ENCODE data around the gene FANK1.
"Not testable (repeated sequence)": the region's sequence is repeated elsewhere in the genome, so short reads cannot be mapped to it uniquely, and the experiment has no call there.

The FANK1 gene, protein sequence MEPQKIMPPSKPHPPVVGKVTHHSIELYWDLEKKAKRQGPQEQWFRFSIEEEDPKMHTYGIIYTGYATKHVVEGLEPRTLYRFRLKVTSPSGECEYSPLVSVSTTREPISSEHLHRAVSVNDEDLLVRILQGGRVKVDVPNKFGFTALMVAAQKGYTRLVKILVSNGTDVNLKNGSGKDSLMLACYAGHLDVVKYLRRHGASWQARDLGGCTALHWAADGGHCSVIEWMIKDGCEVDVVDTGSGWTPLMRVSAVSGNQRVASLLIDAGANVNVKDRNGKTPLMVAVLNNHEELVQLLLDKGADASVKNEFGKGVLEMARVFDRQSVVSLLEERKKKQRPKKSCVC

DNA sequence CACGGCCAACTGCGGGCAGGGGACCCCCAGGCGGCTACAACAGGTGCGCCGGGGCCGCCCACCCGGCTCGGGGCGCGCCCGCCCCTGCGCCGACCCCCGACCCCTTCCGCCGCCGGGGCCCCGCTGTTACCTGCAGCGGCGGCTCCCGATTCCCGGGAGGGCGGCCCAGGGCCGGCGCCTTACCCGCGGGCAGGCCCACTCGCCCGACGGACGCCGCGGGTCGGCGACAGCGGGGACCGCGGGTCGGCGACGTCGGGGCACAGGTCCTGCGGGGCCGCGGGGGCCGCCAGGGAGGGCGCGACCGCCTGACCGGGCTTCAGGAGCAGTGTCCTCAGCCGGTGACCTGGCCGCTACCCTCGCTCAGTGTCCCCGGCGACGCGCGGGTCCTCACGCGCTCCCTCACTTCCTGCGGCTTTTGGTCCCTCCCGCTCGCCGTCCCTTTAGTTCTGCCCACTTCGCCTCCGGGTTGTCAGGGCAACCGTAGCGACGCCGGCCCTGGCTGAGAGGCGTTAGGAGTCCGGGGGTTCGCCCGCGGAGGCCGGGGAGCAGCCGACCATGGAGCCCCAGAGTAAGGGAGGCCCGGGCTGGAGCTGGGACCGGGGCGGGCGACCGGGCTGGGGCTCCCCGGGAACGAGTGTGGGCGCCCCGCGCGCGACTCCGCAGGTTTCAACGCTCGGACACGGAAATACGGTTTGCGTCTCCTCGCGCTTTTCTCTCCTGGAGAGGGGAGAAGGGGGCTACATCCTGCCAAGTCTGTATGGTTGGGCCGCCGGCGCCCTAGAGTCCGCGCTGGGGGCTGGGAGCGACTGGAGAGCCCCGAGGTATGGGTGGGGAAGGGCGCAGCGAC is at the start of gene FANK1:
FANK1 (plus strand) TSS at position 477 of the 847 bp plus-strand sequence; CDS start at position 556, 79 bp downstream.
- ATAC-seq (peak; percentile 80), DNase-seq (peak; percentile 83)
- H3K36me3 Mint-ChIP-seq (ENCODE audit: low read depth); H3K9me3 Mint-ChIP-seq; H3K27me3 Mint-ChIP-seq: not testable (repeated sequence)
- peaks cover 23% of the 10 kb centered on the region for H3K4me1 Mint-ChIP-seq
- peak within 1 kb of the TSS; percentile 92 for H3K27ac Mint-ChIP-seq
- H3K4me3 Mint-ChIP-seq = peak within 1 kb of the TSS; percentile 84

DNA sequence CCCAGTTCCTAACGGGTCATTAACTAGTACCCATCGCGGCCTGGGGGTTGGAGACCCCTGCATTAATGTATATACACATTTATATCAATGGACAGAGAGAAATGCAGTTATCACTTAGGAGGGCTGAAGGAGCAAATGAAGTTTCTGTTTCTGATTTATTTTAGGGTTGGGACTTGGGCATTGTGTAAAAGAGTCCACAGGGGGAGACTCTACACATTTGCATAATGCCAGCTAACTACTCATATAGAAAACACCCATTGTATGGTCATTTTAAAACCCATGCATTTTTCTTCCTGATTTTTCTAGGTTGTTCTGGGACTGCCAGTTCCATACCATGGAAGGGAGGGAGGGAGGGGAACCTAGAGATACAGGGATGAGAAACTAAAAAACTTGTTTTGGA is 49.5 kb upstream of the FANK1 start:
- no peaks in the 10 kb centered on the region for H3K9me3 Mint-ChIP-seq
- ATAC-seq (no peak), DNase-seq (no peak)
- H3K27me3 Mint-ChIP-seq = no peaks in the 10 kb centered on the region
- no peak overlapping the region for H3K27ac Mint-ChIP-seq
- H3K36me3 Mint-ChIP-seq (ENCODE audit: low read depth) = peaks cover 17% of the 10 kb centered on the region
- H3K4me1 Mint-ChIP-seq = no peaks in the 10 kb centered on the region
- H3K4me3 Mint-ChIP-seq = no peak overlapping the region

DNA sequence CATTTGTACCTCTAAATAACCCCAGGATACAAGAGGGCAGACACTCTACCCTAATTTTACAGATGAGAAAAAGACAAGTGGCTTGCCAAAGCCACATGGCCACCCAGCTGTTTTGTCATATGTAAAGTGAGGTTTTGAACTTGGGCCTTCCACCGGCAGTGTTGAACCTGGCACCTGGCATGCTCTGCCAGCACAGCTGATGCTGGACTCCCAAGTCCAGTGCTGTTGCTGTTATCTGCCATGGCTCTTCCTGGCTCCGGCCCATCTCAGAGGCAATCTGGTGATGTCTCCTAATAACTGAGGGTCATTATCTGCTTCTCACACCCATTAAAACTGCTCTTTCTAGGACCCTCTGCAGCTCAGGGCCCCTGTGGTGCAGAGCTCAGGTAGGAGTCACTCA is 48.0 kb upstream of the FANK1 start:
- Mint-ChIP-seq H3K4me1 (no peaks in the 10 kb centered on the region), H3K4me3 (no peak overlapping the region), H3K27me3 (no peaks in the 10 kb centered on the region), H3K9me3 (no peaks in the 10 kb centered on the region), H3K36me3 (ENCODE audit: low read depth) (peaks cover 20% of the 10 kb centered on the region), H3K27ac (no peak overlapping the region)
- DNase-seq = no peak
- no peak for ATAC-seq

DNA sequence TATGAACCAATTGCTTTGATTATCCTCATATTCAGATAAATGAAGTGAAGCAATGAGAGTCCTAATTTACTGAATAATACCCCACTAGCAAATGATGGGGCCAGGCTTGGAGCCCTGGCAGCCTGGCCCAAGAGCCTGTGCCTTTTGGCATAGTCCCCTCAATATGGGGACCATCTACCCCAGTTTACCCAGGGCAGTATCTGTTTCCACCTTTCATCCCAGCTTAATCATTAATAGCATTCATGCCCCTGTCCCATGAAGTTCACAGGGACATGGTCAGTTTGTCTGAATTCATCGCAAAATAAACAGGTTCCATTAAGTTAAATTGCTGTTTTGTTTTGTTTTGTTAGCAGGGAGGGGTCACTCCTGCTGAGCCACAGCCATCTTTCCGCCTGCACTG is 47.5 kb upstream of the FANK1 start:
- peaks cover 20% of the 10 kb centered on the region for H3K36me3 Mint-ChIP-seq (ENCODE audit: low read depth)
- no peak overlapping the region for H3K27ac Mint-ChIP-seq
- no peaks in the 10 kb centered on the region for H3K27me3 Mint-ChIP-seq

DNA sequence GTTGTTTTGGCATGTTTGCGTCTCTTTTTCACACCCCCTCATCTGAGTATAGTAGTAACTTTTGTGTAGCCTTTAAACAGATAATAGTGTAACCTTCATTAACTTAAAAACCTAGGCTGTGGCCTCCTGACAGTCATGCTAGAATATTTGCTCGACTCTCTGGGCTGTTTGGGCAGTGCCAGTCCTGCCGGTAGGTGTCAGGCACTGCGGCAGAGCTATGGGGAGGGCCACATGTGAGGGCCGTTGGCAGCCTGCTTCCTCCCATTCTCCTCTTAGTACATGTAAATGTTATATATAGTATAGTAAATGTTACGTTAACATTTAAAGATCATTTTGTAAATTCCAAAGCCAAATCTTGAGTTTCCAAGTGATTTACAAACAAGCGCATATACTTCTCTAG is 46.9 kb upstream of the FANK1 start:
- DNase-seq (no peak), ATAC-seq (no peak)
- Mint-ChIP-seq H3K27me3 (no peaks in the 10 kb centered on the region), H3K4me1 (no peaks in the 10 kb centered on the region), H3K27ac (no peak overlapping the region), H3K36me3 (ENCODE audit: low read depth) (peaks cover 22% of the 10 kb centered on the region), H3K9me3 (no peaks in the 10 kb centered on the region), H3K4me3 (no peak overlapping the region)

More for the DNA sequence above, 47.5 kb upstream of the FANK1 start:
- no peak overlapping the region for H3K4me3 Mint-ChIP-seq
- no peaks in the 10 kb centered on the region for H3K4me1 Mint-ChIP-seq
- ATAC-seq (no peak), DNase-seq (no peak)
- no peaks in the 10 kb centered on the region for H3K9me3 Mint-ChIP-seq

DNA sequence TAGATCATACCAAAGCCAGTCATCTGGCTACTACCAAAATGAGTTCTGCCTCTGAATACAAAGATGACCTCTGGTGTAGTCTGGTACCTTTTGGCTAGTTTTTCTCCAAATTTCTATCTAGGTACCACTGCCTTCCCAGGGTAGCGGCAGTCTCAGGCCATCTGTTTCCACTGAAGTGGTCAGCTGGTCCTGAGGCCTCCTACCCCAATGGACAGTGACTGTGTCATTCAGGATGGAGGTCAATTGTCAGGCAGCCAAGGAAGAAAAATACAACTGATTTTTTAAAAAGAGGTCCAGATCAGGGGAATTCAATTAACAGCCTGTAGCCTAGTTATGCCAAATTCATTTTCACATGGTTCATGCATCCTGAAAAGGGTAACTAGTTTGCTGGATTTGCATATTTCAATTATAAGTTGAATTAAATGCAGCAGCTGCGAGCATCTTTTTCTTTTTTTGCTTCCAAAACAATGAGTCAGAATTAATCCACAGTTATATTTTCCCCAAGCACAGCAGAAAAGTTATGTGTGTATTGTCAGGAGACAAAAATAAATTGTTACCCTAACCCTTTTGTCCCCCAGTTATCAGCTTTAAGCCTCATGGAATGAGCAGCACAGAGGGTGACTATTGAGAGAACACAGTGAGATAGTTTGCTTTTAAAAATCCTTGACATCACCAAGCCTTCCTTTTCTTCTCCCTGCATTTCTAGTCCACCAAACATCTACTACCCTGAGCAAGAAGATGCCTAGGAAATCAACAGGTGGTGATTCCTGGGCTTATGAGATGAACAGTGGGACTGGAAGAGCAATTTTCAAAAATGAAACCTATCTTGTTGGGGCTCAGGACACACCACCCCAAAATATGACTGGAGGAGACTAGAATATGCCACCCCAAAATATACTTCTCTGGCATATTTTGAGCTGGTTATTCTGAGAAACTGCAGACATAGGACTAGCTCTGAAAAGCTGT is 45.3 kb upstream of the FANK1 start:
- Mint-ChIP-seq H3K36me3 (ENCODE audit: low read depth) (peaks cover 25% of the 10 kb centered on the region), H3K27ac (no peak overlapping the region), H3K4me1 (no peaks in the 10 kb centered on the region), H3K4me3 (no peak overlapping the region), H3K27me3 (no peaks in the 10 kb centered on the region), H3K9me3 (no peaks in the 10 kb centered on the region)
- no peak for ATAC-seq
- DNase-seq = no peak

DNA sequence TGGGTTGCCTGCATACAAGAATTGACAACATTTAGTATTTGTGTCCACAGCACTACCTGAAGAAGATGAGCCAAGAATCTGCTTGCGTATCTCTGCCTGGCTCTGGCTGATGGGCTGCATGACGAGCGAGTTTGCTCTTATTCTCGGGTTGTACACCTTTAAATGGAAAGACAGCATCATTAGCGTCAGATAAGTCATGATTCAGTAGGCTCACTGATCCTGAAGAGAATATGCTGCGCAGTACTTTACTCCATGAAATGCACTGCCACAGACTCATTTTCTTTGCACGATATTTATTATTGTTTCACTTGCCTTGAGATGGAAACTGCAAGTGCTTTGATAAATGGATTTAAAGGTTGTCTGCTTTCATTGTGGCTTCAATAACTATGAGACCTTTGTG is 43.9 kb upstream of the FANK1 start:
- H3K36me3 Mint-ChIP-seq (ENCODE audit: low read depth) = peaks cover 18% of the 10 kb centered on the region
- no peak overlapping the region for H3K4me3 Mint-ChIP-seq
- ATAC-seq = no peak
- no peaks in the 10 kb centered on the region for H3K4me1 Mint-ChIP-seq
- H3K27ac Mint-ChIP-seq = no peak overlapping the region
- H3K27me3 Mint-ChIP-seq = no peaks in the 10 kb centered on the region
- no peaks in the 10 kb centered on the region for H3K9me3 Mint-ChIP-seq
- no peak for DNase-seq

DNA sequence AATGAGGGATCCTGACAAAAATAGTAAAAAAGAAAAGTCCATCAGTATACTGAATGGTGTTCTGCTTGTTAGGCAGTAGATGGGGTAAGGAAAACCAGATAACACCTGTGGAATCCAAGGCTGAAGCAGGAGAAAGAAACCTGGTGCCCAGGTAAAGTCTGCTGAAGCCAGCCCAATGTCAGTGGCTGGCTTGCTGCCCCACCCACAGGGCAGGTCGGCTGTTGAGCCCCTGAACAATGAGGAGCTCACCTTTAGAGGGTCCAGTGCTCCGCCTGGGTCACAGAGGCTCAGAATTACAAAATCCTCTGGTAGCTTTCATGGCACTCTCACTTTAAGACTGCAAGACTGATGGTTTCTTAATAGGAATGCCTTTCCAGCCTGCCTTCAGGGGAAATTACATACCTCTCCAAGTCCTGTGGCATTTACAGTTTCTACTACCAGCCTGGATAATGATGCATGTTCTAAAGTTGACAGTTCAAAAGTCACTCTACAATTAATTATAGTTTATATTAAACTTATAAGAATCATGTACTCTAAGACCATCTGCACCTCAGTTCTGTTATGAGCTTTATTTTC is 39.1 kb upstream of the FANK1 start:
- no peak for ATAC-seq
- DNase-seq = no peak
- Mint-ChIP-seq H3K36me3 (ENCODE audit: low read depth) (peaks cover 7% of the 10 kb centered on the region), H3K27ac (no peak overlapping the region), H3K4me1 (no peaks in the 10 kb centered on the region), H3K9me3 (no peaks in the 10 kb centered on the region), H3K4me3 (no peak overlapping the region), H3K27me3 (no peaks in the 10 kb centered on the region)

DNA sequence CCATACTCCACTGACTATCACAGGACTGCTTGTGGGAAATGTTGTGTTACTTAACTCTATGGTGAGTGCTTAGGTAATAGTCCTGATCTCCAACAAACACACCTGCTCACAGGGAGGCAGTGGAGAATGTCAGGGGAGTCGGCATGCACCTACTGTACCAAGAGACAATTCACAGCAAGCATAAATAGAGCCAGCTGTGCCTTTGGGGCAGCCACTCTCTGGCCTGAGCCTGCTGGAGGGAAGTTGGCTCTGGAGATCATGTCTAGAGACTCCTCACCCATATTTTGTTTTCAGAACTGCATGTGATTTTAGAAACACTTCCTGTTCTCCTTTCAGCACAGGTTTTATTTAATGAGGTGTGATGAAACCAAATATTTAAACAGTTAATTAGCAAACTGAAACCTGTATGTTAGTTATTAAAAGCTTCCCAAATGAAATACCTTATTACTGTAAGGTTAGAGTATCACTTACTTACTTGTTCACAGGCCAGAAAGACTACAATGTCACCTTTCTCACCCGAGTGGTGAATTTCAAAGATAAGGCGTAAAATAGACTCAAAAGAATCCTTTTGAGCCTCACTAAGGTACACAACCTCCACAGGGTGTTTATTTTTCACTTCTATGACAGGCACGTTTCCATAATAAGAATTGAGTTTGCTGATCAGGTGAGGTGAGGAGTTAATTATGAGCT is 37.1 kb upstream of the FANK1 start:
- Mint-ChIP-seq H3K4me3 (no peak overlapping the region), H3K36me3 (ENCODE audit: low read depth) (peaks cover 9% of the 10 kb centered on the region), H3K9me3 (no peaks in the 10 kb centered on the region), H3K27me3 (no peaks in the 10 kb centered on the region), H3K4me1 (no peaks in the 10 kb centered on the region), H3K27ac (no peak overlapping the region)
- DNase-seq (no peak), ATAC-seq (no peak)

DNA sequence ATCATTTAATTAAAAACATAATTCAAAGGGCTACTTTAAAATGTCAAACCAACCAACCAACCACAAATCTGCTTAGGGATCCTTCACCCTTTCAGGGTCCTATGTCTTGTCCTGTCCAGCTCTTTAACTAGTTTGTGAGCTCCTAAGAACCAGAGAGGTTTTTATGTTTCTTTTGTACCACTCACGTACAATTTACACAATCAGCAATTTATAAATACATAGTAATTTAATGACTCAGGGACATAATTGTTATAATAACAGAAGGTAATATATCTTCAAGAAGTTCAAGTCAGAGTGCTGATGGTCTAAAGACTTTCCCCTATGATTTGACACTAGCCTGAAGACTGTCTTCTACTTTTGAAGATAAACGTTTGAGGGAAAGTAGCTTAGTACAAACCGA is 31.2 kb upstream of the FANK1 start:
- DNase-seq = no peak
- H3K9me3 Mint-ChIP-seq = no peaks in the 10 kb centered on the region
- H3K4me3 Mint-ChIP-seq = no peak overlapping the region
- H3K27me3 Mint-ChIP-seq = no peaks in the 10 kb centered on the region
- no peak overlapping the region for H3K27ac Mint-ChIP-seq
- ATAC-seq = no peak
- no peaks in the 10 kb centered on the region for H3K4me1 Mint-ChIP-seq
- H3K36me3 Mint-ChIP-seq (ENCODE audit: low read depth) = peaks cover 4% of the 10 kb centered on the region

DNA sequence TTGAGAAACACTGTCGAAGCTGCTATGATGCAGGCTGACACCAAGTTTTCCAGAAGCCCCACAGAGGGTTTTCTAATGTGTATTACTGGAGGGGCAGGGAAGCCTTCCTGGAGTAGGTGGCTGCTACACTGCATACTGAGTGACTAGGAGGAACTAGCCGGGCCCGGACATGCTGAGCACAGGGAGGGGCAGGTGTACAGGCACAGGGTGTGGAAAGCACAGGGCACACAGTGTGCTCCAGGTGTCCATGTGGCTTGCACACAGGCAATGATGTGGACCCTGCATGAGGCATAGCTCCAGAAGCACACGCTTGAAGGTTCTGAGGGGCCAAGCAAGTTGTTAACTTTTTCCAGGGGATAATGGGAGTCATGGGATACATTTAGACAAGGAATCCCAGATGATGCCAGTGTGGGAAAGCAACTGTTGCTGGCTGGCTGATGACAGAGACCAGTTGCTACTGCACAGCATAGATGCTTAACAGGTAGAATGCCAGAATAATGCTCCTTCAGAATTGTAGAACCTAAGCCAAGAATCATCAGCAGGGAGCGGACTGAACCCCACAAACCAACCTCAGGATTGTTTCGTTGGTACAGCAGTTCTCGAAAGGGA is 29.8 kb upstream of the FANK1 start:
- DNase-seq = no peak
- no peak for ATAC-seq
- Mint-ChIP-seq H3K27ac (no peak overlapping the region), H3K4me1 (no peaks in the 10 kb centered on the region), H3K9me3 (no peaks in the 10 kb centered on the region), H3K36me3 (ENCODE audit: low read depth) (peaks cover 4% of the 10 kb centered on the region), H3K27me3 (no peaks in the 10 kb centered on the region), H3K4me3 (no peak overlapping the region)

DNA sequence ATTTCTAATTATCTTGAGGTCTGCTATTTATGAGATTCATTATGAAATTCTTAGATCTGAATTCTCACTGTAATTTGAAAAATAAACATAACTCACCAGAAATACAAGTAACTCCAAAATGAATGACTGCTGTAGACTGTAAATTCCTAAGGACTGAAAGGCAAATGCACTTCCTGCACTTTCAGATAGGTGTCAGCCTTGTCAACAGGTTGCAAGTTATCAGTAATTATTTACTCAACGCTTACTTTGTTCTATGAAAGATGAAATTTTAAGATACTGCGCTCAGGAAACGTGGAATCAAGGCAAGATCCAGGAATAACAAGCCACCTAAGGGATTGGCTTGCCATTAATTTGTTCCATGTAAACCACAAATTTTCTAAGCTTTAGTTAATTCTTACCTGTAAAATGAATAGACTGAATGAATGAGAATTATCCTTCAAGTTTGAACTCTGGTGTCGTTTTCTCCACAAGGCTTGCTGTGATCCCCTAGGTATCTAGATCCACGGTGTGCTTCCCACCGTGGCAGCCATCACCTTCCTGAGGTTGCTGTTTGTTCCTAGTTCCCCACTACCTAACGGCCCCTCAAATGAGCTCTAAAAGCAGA is 27.9 kb upstream of the FANK1 start:
- ATAC-seq = peak; percentile 40

DNA sequence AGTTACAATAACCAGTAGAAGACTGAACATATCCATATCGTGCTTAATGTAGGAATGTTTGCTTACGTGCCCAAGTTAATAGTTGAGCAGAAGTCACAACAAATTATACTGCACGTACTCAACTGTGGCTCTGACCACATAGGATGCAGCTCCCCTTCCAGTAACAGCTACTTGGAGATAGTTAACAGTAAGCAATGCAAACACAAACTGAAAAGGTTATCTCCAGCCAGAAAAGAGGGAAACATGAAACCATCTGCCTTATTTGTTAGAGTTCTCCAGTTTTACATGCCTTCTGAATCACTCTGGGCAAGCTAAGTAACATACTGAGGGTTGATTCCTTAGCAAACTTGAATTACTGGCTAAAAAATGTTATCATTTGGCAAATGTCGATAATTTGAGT is 25.0 kb upstream of the FANK1 start:
- Mint-ChIP-seq H3K4me3 (no peak overlapping the region), H3K27me3 (no peaks in the 10 kb centered on the region), H3K9me3 (no peaks in the 10 kb centered on the region), H3K36me3 (ENCODE audit: low read depth) (peaks cover 17% of the 10 kb centered on the region), H3K27ac (no peak overlapping the region), H3K4me1 (no peaks in the 10 kb centered on the region)
- no peak for ATAC-seq
- DNase-seq = no peak

More for the DNA sequence above, 27.9 kb upstream of the FANK1 start:
- Mint-ChIP-seq H3K36me3 (ENCODE audit: low read depth) (peaks cover 4% of the 10 kb centered on the region), H3K4me3 (no peak overlapping the region), H3K27ac (no peak overlapping the region), H3K27me3 (no peaks in the 10 kb centered on the region), H3K9me3 (no peaks in the 10 kb centered on the region), H3K4me1 (no peaks in the 10 kb centered on the region)
- no peak for DNase-seq

Data from activated naive CD8-positive, alpha-beta T cell treated with anti-CD3 and anti-CD28 coated beads, Interleukin-2, amount 50 U/mL, for 24 hours (primary cell).